ENCODE measurements around the gene CA10. TPM values are rescaled to one million over a fixed set of nuclear protein-coding genes. Genes with fewer than 3 reads are reported as not detected.

The CA10 gene
- total RNA-seq, 1 experiment from 2014 or later = 0.46 TPM

DNA sequence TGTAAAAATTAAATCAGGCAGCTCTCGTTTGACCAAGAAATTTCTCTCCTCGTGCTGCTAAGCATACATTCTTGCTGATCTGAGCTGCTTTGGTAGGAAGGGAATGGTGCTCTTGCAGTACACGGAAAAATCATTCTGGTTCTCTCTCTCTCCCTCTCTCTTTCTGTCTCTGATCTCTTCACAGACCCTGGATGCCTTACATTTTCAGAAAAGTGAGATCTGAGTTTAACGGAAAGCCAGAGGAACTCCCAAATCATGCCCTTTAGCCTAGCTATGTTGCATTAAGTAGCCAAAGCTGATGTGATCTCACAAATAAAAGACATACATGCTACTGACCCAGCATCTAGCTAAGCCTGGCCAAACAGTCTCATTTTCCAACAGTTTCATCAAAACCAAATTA lies 4.0 kb downstream of the CA10 start:
- H2AFZ ChIP-seq (ENCODE audit: low read length) = no peak overlapping the region
- Mint-ChIP-seq H3K36me3 (ENCODE audit: insufficient read depth in 1 of 3, low read depth in 3 of 3) (no peaks in the 10 kb centered on the region), H3K27ac (no peak overlapping the region), H3K9me3 (no peaks in the 10 kb centered on the region; a peak in 1 of 5 replicates), H3K4me1 (peaks cover 11 to 20% of the 10 kb centered on the region in 2 experiments), H3K27me3 (ENCODE audit: low read depth) (peaks cover 62% of the 10 kb centered on the region), H3K4me3 (no peak overlapping the region)
- H4K91ac ChIP-seq (ENCODE audit: insufficient read length, low read depth, low read length) = no peak overlapping the region
- no peaks in the 10 kb centered on the region for H3K79me1 ChIP-seq (ENCODE audit: insufficient read depth, low read depth, low read length, poor library complexity, severe bottlenecking)
- no peaks in the 10 kb centered on the region for H4K20me1 ChIP-seq (ENCODE audit: control insufficient read depth, insufficient read depth, insufficient read length)
- no peak overlapping the region for H3K4me2 ChIP-seq (ENCODE audit: insufficient read depth, insufficient read length, low read length)
- no peak overlapping the region for H2BK120ac ChIP-seq (ENCODE audit: low read depth, low read length, poor library complexity, severe bottlenecking)
- no peak overlapping the region for H2AK5ac ChIP-seq (ENCODE audit: insufficient read length, low read length)
- H3K14ac ChIP-seq (ENCODE audit: insufficient read depth, low read length) = no peak overlapping the region
- no peak overlapping the region for H2BK12ac ChIP-seq (ENCODE audit: insufficient read length, low read depth, low read length)
- H3K27ac ChIP-seq (ENCODE audit: insufficient read length, low read depth, low read length) = no peak overlapping the region
- no CpG with 5 or more reads among the region's 4 CpGs for WGBS (ENCODE audit: extremely low coverage, insufficient read length, low lambda C conversion rate)
- no peak overlapping the region for H4K5ac ChIP-seq (ENCODE audit: insufficient read length, low read depth, low read length)
- H3K18ac ChIP-seq (ENCODE audit: insufficient read length, low read depth, low read length) = no peak overlapping the region
- H4K8ac ChIP-seq (replicated peaks; ENCODE audit: insufficient read length, low read depth, low read length) = no peak overlapping the region
- H3K9ac ChIP-seq (ENCODE audit: extremely low read depth, insufficient read length, low read length) = no peak overlapping the region
- H3K9me3 ChIP-seq (ENCODE audit: control insufficient read depth, low read depth, low read length) = no peaks in the 10 kb centered on the region
- DNase-seq = no peak
- no peak overlapping the region for H3T11ph ChIP-seq (ENCODE audit: low read length)
- H3K23me2 ChIP-seq (ENCODE audit: insufficient read length, low read depth, low read length, poor library complexity, severe bottlenecking) = peaks cover 20% of the 10 kb centered on the region
- H3K4ac ChIP-seq (ENCODE audit: low read depth, low read length) = no peak overlapping the region
- TF ChIP-seq, protein P1, sequence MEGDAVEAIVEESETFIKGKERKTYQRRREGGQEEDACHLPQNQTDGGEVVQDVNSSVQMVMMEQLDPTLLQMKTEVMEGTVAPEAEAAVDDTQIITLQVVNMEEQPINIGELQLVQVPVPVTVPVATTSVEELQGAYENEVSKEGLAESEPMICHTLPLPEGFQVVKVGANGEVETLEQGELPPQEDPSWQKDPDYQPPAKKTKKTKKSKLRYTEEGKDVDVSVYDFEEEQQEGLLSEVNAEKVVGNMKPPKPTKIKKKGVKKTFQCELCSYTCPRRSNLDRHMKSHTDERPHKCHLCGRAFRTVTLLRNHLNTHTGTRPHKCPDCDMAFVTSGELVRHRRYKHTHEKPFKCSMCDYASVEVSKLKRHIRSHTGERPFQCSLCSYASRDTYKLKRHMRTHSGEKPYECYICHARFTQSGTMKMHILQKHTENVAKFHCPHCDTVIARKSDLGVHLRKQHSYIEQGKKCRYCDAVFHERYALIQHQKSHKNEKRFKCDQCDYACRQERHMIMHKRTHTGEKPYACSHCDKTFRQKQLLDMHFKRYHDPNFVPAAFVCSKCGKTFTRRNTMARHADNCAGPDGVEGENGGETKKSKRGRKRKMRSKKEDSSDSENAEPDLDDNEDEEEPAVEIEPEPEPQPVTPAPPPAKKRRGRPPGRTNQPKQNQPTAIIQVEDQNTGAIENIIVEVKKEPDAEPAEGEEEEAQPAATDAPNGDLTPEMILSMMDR (conservative IDR thresholded peaks at IDR 0.05) = no peak
- H2BK20ac ChIP-seq (ENCODE audit: low read depth, low read length, poor library complexity, severe bottlenecking) = no peak overlapping the region
- no peak overlapping the region for H3K56ac ChIP-seq (ENCODE audit: insufficient read length, low read depth, low read length)
- no peak overlapping the region for H2BK5ac ChIP-seq (ENCODE audit: insufficient read length, low read length)
- H2BK15ac ChIP-seq (ENCODE audit: low read depth, low read length) = no peak overlapping the region
- peaks cover 17% of the 10 kb centered on the region; the same call in 1 of the 2 replicates for H3K27me3 ChIP-seq (ENCODE audit: insufficient read depth, low read length)
- no peaks in the 10 kb centered on the region for H3K4me1 ChIP-seq (ENCODE audit: insufficient read depth, low read length)
- no peak overlapping the region for H3K23ac ChIP-seq (ENCODE audit: insufficient read length, low read depth, low read length)
- no peaks in the 10 kb centered on the region for H3K79me2 ChIP-seq (ENCODE audit: insufficient read depth, low read length)

Measured in H9 (cell line).